ENCODE data around the gene SIPA1L3. TPM values are rescaled to one million over a fixed set of nuclear protein-coding genes. Genes with fewer than 3 reads are reported as not detected.

Gene SIPA1L3
- total and polyA plus RNA-seq, 10 of the 15 experiments (the other 5 are each of a cell fraction or from before 2014, with no cell fraction given): 0.24 to 66.2 (median 19.1) TPM

- no peak for TF ChIP-seq YY1 (IDR thresholded peaks at IDR 0.05; ENCODE audit: low read depth, low read length)
- no peak for TF ChIP-seq RELA (IDR thresholded peaks at IDR 0.05; ENCODE audit: borderline replicate concordance, partially characterized antibody)
- no peak for TF ChIP-seq TBL1XR1 (IDR thresholded peaks at IDR 0.05; ENCODE audit: low read depth, low read length)
These were observed 107.0 kb downstream of the SIPA1L3 start (continued) for GRCh38 chr19:38013913-38014580.

- no peak for FAIRE-seq
- 97% methylated on average over 6 of the region's 6 CpGs for WGBS (ENCODE audit: insufficient coverage, insufficient replicate concordance, low lambda C conversion rate, missing lambda C conversion rate)
- ATAC-seq: no peak
- SMC1A ChIA-PET (ENCODE audit: uncharacterized antibody, unreplicated experiment): interaction anchor here (0.6 kb wide), 1 partner anchor 208 kb away, joined by 4 read pairs; no protein-coding TSS in a partner anchor
- TF ChIP-seq WRNIP1 (IDR thresholded peaks at IDR 0.05; ENCODE audit: borderline replicate concordance, low read depth, low read length) (no peak), ZBTB11 (CRISPR knock-in tag; IDR thresholded peaks at IDR 0.05) (no peak), LARP7 (IDR thresholded peaks at IDR 0.05) (no peak), BRCA1 (IDR thresholded peaks at IDR 0.05; ENCODE audit: low read depth, low read length) (no peak), MEF2A (IDR thresholded peaks at IDR 0.05; ENCODE audit: insufficient read depth, low read depth, low read length) (no peak), RUNX3 (IDR thresholded peaks at IDR 0.05; ENCODE audit: low read length) (no peak), FOS (IDR thresholded peaks at IDR 0.05; ENCODE audit: borderline replicate concordance, extremely low read depth, insufficient read length) (no peak), PKNOX1 (IDR thresholded peaks at IDR 0.05) (no peak), CBX3 (IDR thresholded peaks at IDR 0.05; ENCODE audit: borderline replicate concordance, low read depth) (no peak), ZNF622 (IDR thresholded peaks at IDR 0.05) (no peak), ZNF274 (IDR thresholded peaks at IDR 0.05; ENCODE audit: insufficient read depth, insufficient read length) (no peak), PML (IDR thresholded peaks at IDR 0.05; ENCODE audit: low read length) (no peak), MLLT1 (IDR thresholded peaks at IDR 0.05) (no peak)
- peaks cover 4% of the 10 kb centered on the region for H3K79me2 ChIP-seq (ENCODE audit: control insufficient read depth, insufficient read depth, low read length)
- H3K9ac ChIP-seq (ENCODE audit: control insufficient read depth, insufficient read depth, low read length): no peak overlapping the region
- H3K4me1 ChIP-seq (ENCODE audit: control insufficient read depth, insufficient read depth, low read length): no peaks in the 10 kb centered on the region
- H3K36me3 ChIP-seq (ENCODE audit: control insufficient read depth in 2 of 2, insufficient read depth in 2 of 2, low read length in 1 of 2): peaks cover 3 to 5% of the 10 kb centered on the region in 2 experiments; a peak in 3 of 4 replicates
- POLR2A ChIA-PET: no interaction called here
- in situ Hi-C loops (cut with MboI): no loop called here
- no peak for DNase-seq (ENCODE audit: low read depth, low spot score)
- no peaks in the 10 kb centered on the region for H4K20me1 ChIP-seq (ENCODE audit: control insufficient read depth, insufficient read depth)
- no peaks in the 10 kb centered on the region for H3K9me3 ChIP-seq (replicated peaks; ENCODE audit: control insufficient read depth, insufficient read depth, low read length)
- CTCF ChIA-PET: no interaction called here
- no peak overlapping the region for H2AFZ ChIP-seq (ENCODE audit: control insufficient read depth, low read depth, low read length)
- RAD21 ChIA-PET (ENCODE audit: unreplicated experiment): interaction anchor here (0.7 kb wide), 1 partner anchor 8 kb away, joined by 3 read pairs; no protein-coding TSS in a partner anchor
- no peak overlapping the region for H3K4me3 ChIP-seq
- H3K27me3 ChIP-seq (replicated peaks in 1 of 2; ENCODE audit: control insufficient read depth in 2 of 2, insufficient read depth in 2 of 2, low read length in 1 of 2): no peaks in the 10 kb centered on the region
- BruUV-seq (replicated peaks): no TSS peak
- H3K4me2 ChIP-seq (ENCODE audit: control insufficient read depth, insufficient read depth): no peak overlapping the region
- intact Hi-C loops (cut with micrococcal nuclease; ENCODE audit: unreplicated experiment): no loop called here
- no peak overlapping the region for H3K27ac ChIP-seq (ENCODE audit: control insufficient read depth, insufficient read depth)
These were observed 108.2 kb downstream of the SIPA1L3 start for GRCh38 chr19:38015216-38015615.

Measured in GM12878 (cell line).